ENCODE measurements around the gene BLZF1. TPM values are rescaled to one million over a fixed set of nuclear protein-coding genes. Genes with fewer than 3 reads are reported as not detected.

Gene BLZF1
- polyA plus RNA-seq (2011; rRNA removed) (7.7 and 19.2 TPM in 2 replicates), polyA minus RNA-seq (2011; rRNA and poly(A)+ RNA removed) (5.0 and 5.1 TPM in 2 replicates)

- CTCF ChIA-PET = interaction anchor here (0.9 to 1.5 kb wide), 7 partner anchors 12 to 1045 kb away, joined by 3 to 6 read pairs (median 4); no protein-coding TSS in a partner anchor
- POLR2A ChIA-PET = interaction anchor here (0.9 kb wide), 1 partner anchor 9 kb away, joined by 5 read pairs; no protein-coding TSS in a partner anchor
- peak; percentile 93 for DNase-seq (ENCODE audit: low read depth)
These were observed at the start of gene BLZF1, which contains the start of gene NME7 for GRCh38 chr1:169367686-169368405. TSS of gene BLZF1 (plus strand) at chr1:169368195. CDS start at chr1:169369523, 1,328 bp downstream. TSS of gene NME7 (minus strand) at chr1:169367797. CDS start at chr1:169367710, 87 bp downstream.

DNA sequence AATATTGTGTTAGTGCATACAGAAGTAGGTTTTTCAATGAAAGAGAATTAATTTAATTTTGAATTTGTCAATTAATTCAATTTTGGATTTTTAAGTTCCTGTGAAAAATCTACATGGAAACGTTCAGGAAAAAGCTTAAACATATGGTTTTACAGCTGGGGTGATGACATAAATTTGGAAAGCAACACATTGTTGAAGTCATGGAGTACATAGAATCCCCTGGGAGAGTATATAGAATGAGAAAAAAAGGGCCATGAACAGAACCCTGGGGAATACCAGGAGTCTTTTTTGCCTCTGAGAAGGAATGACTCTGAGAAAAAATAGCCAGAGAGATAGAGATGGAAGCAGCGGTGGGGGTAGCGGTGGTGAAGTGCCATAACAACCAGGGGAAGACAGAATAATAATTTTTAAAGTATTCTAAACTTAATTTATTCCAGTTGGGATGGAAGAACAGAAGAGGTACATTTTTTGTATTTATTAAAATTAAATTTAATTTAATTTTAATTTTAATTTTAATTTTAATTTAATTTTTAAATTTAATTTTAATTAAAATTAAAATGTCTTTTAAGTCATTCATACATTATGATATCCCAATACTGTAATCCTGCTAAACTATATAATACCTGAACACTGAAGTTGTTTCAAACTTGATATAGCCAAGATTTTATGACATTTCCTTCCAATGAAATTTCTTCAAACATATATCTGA, 49.3 kb upstream of the BLZF1 start:
- Histone ChIP-seq H3K36me3 (ENCODE audit: control insufficient read depth, insufficient read depth, low read length) (no peaks in the 10 kb centered on the region), H3K4me3 (ENCODE audit: low read depth, low read length) (no peak overlapping the region), H3K27me3 (ENCODE audit: control insufficient read depth, insufficient read depth, low read length) (no peaks in the 10 kb centered on the region)
- DNase-seq (ENCODE audit: low read depth) = no peak
- TF ChIP-seq CTCF (IDR thresholded peaks at IDR 0.05; ENCODE audit: insufficient read depth, low read depth, low read length) = no peak
- CTCF ChIA-PET = no interaction called here
- POLR2A ChIA-PET = no interaction called here

More at GRCh38 chr1:169367686-169368405, at the start of gene BLZF1, which contains the start of gene NME7:
- H3K27me3 ChIP-seq (ENCODE audit: control insufficient read depth, insufficient read depth, low read length) = no peaks in the 10 kb centered on the region
- peaks cover 2% of the 10 kb centered on the region; the same call in 1 of the 2 replicates for H3K36me3 ChIP-seq (ENCODE audit: control insufficient read depth, insufficient read depth, low read length)
- TF ChIP-seq CTCF (IDR thresholded peaks at IDR 0.05; ENCODE audit: insufficient read depth, low read depth, low read length) = no peak
- H3K4me3 ChIP-seq (ENCODE audit: low read depth, low read length) = peak within 1 kb of the TSS; percentile 73

GRCh38 chr1:169321539-169321938, 46.5 kb upstream of the BLZF1 start:
- no peak for DNase-seq (ENCODE audit: low read depth)
- POLR2A ChIA-PET = no interaction called here
- CTCF ChIA-PET = no interaction called here
- H3K27me3 ChIP-seq (ENCODE audit: control insufficient read depth, insufficient read depth, low read length) = no peaks in the 10 kb centered on the region
- H3K36me3 ChIP-seq (ENCODE audit: control insufficient read depth, insufficient read depth, low read length) = no peaks in the 10 kb centered on the region
- no peak overlapping the region for H3K4me3 ChIP-seq (ENCODE audit: low read depth, low read length)
- TF ChIP-seq CTCF (IDR thresholded peaks at IDR 0.05; ENCODE audit: insufficient read depth, low read depth, low read length) = no peak

GRCh38 chr1:169322138-169322537, 45.9 kb upstream of the BLZF1 start:
- no peak for TF ChIP-seq CTCF (IDR thresholded peaks at IDR 0.05; ENCODE audit: insufficient read depth, low read depth, low read length)
- no peak overlapping the region for H3K4me3 ChIP-seq (ENCODE audit: low read depth, low read length)
- ChIA-PET CTCF (no interaction called here), POLR2A (no interaction called here)
- DNase-seq (ENCODE audit: low read depth) = no peak
- H3K27me3 ChIP-seq (ENCODE audit: control insufficient read depth, insufficient read depth, low read length) = no peaks in the 10 kb centered on the region
- no peaks in the 10 kb centered on the region for H3K36me3 ChIP-seq (ENCODE audit: control insufficient read depth, insufficient read depth, low read length)

GRCh38 chr1:169325117-169325516, 42.9 kb upstream of the BLZF1 start:
- ChIA-PET POLR2A (no interaction called here), CTCF (no interaction called here)
- no peaks in the 10 kb centered on the region for H3K36me3 ChIP-seq (ENCODE audit: control insufficient read depth, insufficient read depth, low read length)
- TF ChIP-seq CTCF (IDR thresholded peaks at IDR 0.05; ENCODE audit: insufficient read depth, low read depth, low read length) = no peak
- H3K4me3 ChIP-seq (ENCODE audit: low read depth, low read length) = no peak overlapping the region
- no peaks in the 10 kb centered on the region for H3K27me3 ChIP-seq (ENCODE audit: control insufficient read depth, insufficient read depth, low read length)
- DNase-seq (ENCODE audit: low read depth) = no peak

All from BJ (cell line).